ENCODE measurements around the gene MAP7. TPM values are rescaled to one million over a fixed set of nuclear protein-coding genes. Genes with fewer than 3 reads are reported as not detected.
"Not testable (repeated sequence)": the region's sequence is repeated elsewhere in the genome, so short reads cannot be mapped to it uniquely, and the experiment has no call there.

MAP7 gene
- total RNA-seq, 1 donor from 2014 or later, result 3.2 TPM

DNA sequence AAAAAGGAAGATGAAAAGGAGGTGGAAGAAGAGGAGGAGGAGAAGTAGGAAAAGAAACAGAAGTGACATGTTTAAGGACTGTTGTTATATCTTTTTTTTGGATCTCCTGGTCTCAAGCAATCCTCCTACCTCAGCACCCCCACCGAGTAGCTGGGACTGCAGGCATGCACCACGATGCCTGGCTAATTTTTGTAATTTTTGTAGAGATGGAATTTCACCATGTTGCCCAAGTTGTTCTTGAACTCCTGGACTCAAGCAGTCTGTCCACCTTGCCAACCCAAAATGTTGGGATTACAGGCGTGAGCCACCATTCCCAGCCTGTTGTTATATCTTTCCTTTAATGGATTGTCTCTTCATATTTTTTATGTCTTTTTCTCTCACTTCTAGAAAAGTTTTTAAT is 241.1 kb downstream of the MAP7 start:
- ATAC-seq, result no peak
- DNase-seq (ENCODE audit: missing footprints), result no peak
- intact Hi-C loops (cut with DNase I), result no loop called here

DNA sequence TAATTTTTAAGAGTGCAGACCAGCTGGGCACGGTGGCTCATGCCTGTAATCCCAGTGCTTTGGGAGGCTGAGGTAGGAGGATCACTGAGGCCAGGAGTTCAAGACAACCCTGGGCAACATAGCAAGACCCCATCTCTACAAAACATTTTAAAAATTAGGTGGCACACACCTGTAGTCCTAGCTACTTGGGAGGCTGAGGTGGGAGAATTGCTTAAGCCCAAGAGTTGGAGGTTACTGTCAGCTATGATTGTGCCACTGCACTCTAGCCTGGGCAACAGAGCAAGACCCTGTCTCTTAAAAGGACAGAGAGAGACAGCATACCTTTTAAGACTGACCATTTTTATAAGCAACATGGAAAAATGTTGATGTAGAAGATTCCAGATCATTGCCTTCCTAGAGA is 241.8 kb downstream of the MAP7 start:
- intact Hi-C loops (cut with DNase I); ATAC-seq; DNase-seq (ENCODE audit: missing footprints): not testable (repeated sequence)

DNA sequence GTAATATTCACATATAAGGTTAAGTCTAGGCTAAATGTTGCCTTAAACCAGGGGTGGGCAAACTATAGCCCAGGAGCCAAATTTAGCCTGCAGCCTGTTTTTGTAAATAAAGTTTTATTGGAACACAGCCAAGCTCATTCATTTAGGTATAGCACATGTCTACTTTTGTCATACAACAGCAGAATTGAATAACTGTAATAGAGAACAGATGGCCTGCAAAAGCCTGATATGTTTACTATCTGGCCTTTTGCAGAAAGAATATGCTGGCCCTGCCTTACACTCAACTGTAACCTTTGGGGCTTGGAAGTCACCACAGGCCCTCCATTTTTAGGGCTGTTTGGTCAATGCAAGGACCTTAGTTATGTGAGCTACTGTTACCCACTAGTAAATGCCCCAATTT is 242.9 kb downstream of the MAP7 start:
- ATAC-seq (no peak), DNase-seq (ENCODE audit: missing footprints) (no peak)
- intact Hi-C loops (cut with DNase I), result no loop called here

DNA sequence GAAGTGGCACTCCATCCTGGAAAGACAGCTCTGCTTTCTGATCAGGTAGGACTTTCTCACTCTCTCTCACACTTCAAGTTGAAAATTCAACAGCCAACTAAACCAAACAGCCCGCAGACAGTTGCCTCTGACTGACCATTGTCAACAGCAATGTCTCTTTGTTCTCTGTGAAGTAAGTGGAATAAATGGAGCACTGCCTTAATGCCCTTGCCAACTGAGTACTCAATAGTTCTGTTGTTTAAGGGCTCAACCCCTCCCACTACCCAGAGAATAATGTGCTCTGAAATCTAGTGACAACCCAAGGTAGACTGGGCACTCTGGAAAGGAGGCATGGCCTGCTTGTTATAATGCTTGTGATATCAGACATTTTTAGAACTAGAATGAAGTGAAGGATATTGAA is 243.8 kb downstream of the MAP7 start:
- DNase-seq (ENCODE audit: missing footprints) (no peak), ATAC-seq (no peak)
- intact Hi-C loops (cut with DNase I), result no loop called here

DNA sequence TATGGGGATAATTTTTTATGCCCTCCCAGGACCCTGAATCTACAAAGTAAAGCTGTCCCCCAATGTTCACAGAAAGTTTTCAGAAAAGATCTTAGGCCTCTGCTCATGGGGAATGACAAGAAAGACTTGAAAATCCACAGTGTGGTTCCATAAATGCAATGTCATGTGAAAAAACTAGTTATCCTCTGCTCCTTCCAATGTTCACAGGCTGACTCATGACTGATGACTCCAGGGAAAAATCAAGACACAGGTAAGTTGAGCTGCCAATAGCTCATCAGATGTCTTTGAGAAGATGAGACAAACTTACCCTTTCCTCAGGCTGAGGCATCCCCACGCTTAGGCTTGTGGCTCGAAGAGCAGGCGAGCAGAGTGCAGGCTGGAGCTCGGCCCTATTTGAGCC is 245.8 kb downstream of the MAP7 start:
- intact Hi-C loops (cut with DNase I), result no loop called here
- ATAC-seq (no peak), DNase-seq (ENCODE audit: missing footprints) (no peak)

DNA sequence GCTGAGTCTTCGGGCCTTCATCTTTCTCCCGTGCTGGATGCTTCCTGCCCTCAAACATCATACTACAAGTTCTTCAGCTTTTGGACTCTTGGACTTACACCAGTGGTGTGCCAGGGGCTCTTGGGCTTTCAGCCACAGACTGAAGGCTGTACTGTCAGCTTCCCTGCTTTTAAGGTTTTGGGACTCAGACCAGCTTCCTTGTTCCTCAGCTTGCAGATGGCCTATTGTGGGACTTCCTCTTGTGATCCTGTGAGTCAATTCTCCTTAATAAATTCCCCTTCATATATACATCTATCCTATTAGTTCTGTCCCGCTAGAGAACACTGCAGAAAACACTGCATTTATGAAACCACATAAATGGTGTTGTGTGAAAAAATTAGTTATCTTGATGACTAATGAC is 246.7 kb downstream of the MAP7 start:
- ATAC-seq (no peak), DNase-seq (ENCODE audit: missing footprints) (no peak)

DNA sequence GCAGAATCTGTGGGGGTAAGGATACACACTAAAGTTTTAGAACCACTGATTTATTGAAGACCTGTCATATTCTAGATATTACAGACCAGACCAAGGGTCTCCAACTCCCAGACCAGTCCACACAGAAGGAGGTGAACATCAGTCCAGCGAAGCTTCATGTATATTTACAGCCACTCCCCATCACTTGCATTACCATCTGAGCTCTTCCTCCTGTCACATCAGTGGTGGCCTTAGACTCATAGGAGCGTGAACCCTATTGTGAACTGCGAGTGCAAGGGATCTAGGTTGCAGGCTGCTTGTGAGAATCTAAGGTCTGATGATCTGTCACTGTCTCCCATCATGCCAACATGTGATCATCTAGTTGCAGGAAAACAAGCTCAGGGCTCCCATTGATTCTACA is 255.6 kb downstream of the MAP7 start:
- intact Hi-C loops (cut with DNase I), result no loop called here
- DNase-seq (ENCODE audit: missing footprints) (no peak), ATAC-seq (no peak)

More for the DNA sequence above, 246.7 kb downstream of the MAP7 start:
- intact Hi-C loops (cut with DNase I), result no loop called here

Other genes with a start within 250 kb of the MAP7 start
- gene MAP3K5, start 242.1 kb upstream of the MAP7 start, total RNA-seq, result 34.7 TPM